Epithelial cell of proximal tubule (primary cell): ENCODE measurements around the gene IL7R. TPM values are rescaled to one million over a fixed set of nuclear protein-coding genes. Genes with fewer than 3 reads are reported as not detected.
"Not testable (repeated sequence)": the region's sequence is repeated elsewhere in the genome, so short reads cannot be mapped to it uniquely, and the experiment has no call there.

Experiments used
- DNase-seq: peaks from one replicate; pipeline ENCODE4 v3.0.0-alpha.2; 2011; ENCODE audit warnings: low read depth
- H3K4me3 ChIP-seq: 2 replicates; pipeline ENCODE4 v1.5.1; 2011; ENCODE audit warnings: low read depth, mild to moderate bottlenecking, low read length
- CTCF ChIP-seq: conservative IDR thresholded peaks from 2 replicates; pipeline ENCODE4 v1.5.1; 2012; ENCODE audit warnings: low read depth, mild to moderate bottlenecking, low read length
- total RNA-seq: library from RNA; depleted of rRNA; stranded (reverse); fragments of >200 nt; gene quantifications from 2 replicates; pipeline ENCODE4 v1.2.3, GENCODE V29; 2015

IL7R gene
- total RNA-seq, 1 donor from 2014 or later, result 0.12 TPM

- H3K4me3 ChIP-seq, result no peak overlapping the region
- no peak for DNase-seq
- no peak for TF ChIP-seq CTCF
Measured at GRCh38 chr5:35887321-35888100, 30.8 kb downstream of the IL7R start.

GRCh38 chr5:35890021-35891020 is 33.6 kb downstream of the IL7R start:
- no peak for TF ChIP-seq CTCF

GRCh38 chr5:35892799-35893198 is 36.1 kb downstream of the IL7R start:
- not testable (repeated sequence) for H3K4me3 ChIP-seq, DNase-seq

More at GRCh38 chr5:35890021-35891020, 33.6 kb downstream of the IL7R start:
- H3K4me3 ChIP-seq, result no peak overlapping the region
- DNase-seq, result no peak

GRCh38 chr5:35894131-35894530 is 37.4 kb downstream of the IL7R start:
- DNase-seq, result no peak
- H3K4me3 ChIP-seq, result no peak overlapping the region
- TF ChIP-seq CTCF, result no peak

GRCh38 chr5:35898952-35899660 is 42.4 kb downstream of the IL7R start:
- DNase-seq, result no peak
- no peak overlapping the region for H3K4me3 ChIP-seq
- TF ChIP-seq CTCF, result no peak

- DNase-seq, result no peak
- no peak overlapping the region for H3K4me3 ChIP-seq
- no peak for TF ChIP-seq CTCF
Measured at GRCh38 chr5:35899800-35900199, 43.1 kb downstream of the IL7R start.
